HCT116 (cell line): ENCODE results near the gene SND1.

Source experiments
- TF ChIP-seq, protein P1 (sequence below), 3 experiments: fragments of 200-600 bp in 1 of 3; sonication (generic) in 1 of 3; IDR thresholded peaks in 2 of 3; conservative IDR thresholded peaks in 1 of 3; 2 replicates each; pipeline ENCODE4 v1.5.1; 2012 to 2017; ENCODE audit warnings: low read depth in 2 of 3, low read length in 2 of 3, antibody characterized with exemption in 1 of 3, borderline replicate concordance in 1 of 3, control low read depth in 1 of 3, mild to moderate bottlenecking in 1 of 3, mixed read lengths in 1 of 3, mixed run types in 1 of 3, moderate library complexity in 1 of 3; ENCODE audit not compliant: insufficient read depth in 1 of 3
- TF ChIP-seq, protein P2 (sequence below): IDR thresholded peaks from 2 replicates; pipeline ENCODE4 v1.6.1; 2012

DNA sequence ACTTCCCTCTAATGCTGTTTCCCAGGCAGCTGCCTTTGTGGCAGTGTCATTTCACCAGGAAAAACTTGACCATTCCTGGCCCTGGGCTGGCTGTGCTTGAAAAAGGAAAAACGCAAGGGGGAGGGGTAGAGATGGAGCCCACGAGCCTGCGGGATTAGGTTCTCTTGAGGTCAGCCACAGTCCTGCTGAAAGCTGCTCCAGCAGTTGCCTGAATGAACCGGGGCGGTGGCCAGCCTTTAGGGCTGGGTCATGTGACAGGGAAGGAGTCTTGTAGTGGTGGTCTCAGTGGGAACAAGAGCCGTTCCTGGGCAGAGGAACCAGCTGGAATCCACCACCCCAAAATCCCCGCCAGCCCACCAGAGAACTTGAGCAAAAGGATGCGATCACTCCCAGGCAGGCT lies 430.4 kb downstream of the SND1 start:
- TF ChIP-seq, protein P1, sequence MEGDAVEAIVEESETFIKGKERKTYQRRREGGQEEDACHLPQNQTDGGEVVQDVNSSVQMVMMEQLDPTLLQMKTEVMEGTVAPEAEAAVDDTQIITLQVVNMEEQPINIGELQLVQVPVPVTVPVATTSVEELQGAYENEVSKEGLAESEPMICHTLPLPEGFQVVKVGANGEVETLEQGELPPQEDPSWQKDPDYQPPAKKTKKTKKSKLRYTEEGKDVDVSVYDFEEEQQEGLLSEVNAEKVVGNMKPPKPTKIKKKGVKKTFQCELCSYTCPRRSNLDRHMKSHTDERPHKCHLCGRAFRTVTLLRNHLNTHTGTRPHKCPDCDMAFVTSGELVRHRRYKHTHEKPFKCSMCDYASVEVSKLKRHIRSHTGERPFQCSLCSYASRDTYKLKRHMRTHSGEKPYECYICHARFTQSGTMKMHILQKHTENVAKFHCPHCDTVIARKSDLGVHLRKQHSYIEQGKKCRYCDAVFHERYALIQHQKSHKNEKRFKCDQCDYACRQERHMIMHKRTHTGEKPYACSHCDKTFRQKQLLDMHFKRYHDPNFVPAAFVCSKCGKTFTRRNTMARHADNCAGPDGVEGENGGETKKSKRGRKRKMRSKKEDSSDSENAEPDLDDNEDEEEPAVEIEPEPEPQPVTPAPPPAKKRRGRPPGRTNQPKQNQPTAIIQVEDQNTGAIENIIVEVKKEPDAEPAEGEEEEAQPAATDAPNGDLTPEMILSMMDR (IDR thresholded peaks at IDR 0.05 in 2 of 3, conservative IDR thresholded peaks at IDR 0.05 in 1 of 3; ENCODE audit: borderline replicate concordance in 1 of 3, insufficient read depth in 1 of 3, low read depth in 2 of 3, low read length in 2 of 3), result no peak
- TF ChIP-seq, protein P2, sequence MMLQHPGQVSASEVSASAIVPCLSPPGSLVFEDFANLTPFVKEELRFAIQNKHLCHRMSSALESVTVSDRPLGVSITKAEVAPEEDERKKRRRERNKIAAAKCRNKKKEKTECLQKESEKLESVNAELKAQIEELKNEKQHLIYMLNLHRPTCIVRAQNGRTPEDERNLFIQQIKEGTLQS, result no peak
